Uterus (tissue), 2 donors: ENCODE results near the gene OGN.

Experiments used
- CTCF ChIP-seq, 4 experiments: fragments of 200-600 bp in 2 of 4; fragments of 450-650 bp in 2 of 4; sonication (generic) in 2 of 4; IDR thresholded peaks; one replicate each; pipeline ENCODE4 v1.5.1; 2016 to 2019; ENCODE audit warnings: antibody characterized with exemption in 4 of 4, mild to moderate bottlenecking in 2 of 4, moderate library complexity in 1 of 4
- POLR2A ChIP-seq, 2 donors: fragments of 450-650 bp; IDR thresholded peaks; one replicate each; pipeline ENCODE4 v1.6.1; 2016; ENCODE audit warnings: antibody characterized with exemption in 2 of 2, mild to moderate bottlenecking in 1 of 2, moderate library complexity in 1 of 2

GRCh38 chr9:92429836-92430235 is 25.5 kb upstream of the OGN start:
- no peak for TF ChIP-seq CTCF (IDR thresholded peaks at IDR 0.05)
- no peak for TF ChIP-seq POLR2A (IDR thresholded peaks at IDR 0.05)
